Activated CD8-positive, alpha-beta memory T cell treated with anti-CD3 and anti-CD28 coated beads, Interleukin-2, amount 50 U/mL, for 4 hours (primary cell): ENCODE data around the gene BEAN1.

ENCODE experiments used
- DNase-seq: peaks from one replicate; pipeline ENCODE4 v3.0.0-alpha.2; 2020

Gene BEAN1

DNA sequence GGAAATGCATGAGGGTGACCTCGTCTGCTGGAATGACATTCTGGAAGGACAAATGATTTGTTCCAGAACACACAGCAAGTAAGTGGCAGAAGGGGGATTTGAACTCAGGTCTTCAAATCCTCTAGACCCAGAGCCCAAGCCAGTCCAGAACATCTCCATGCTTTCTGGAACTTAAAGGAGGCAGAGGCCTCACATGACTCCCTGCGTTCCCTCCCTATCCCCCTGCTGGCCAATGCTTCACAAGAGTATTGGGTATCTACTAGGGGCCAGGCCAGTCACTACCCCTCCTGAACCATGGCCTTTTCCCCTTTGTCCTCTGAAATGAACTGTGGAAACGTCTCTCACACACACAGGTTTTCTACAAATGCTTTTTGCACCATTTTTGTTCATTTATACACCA lies 7.6 kb upstream of the BEAN1 start:
- DNase-seq = no peak

GRCh38 chr16:66420396-66420795 lies 6.7 kb upstream of the BEAN1 start:
- DNase-seq = no peak

- no peak for DNase-seq
These were observed 5.2 kb upstream of the BEAN1 start for GRCh38 chr16:66421891-66422290.

DNA sequence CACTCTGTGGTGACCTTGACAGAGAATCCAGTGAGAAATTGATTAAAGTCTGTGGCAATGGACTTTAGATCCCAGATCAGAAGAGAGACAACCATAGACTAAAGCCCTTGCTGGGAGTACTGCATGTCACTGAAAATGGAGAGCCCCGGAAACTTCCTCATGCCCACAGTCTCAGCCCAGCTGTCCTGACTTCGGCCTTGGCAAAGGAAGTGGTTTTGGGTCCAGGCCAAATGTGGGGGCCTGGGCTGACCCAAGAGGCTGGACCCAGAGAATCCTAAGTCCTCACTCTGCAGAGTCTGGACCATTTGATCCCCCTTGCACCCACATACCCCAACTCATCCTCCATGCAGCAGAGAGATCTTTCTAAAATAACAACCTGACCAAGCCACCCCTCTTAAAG lies 4.7 kb upstream of the BEAN1 start:
- DNase-seq = no peak

DNA sequence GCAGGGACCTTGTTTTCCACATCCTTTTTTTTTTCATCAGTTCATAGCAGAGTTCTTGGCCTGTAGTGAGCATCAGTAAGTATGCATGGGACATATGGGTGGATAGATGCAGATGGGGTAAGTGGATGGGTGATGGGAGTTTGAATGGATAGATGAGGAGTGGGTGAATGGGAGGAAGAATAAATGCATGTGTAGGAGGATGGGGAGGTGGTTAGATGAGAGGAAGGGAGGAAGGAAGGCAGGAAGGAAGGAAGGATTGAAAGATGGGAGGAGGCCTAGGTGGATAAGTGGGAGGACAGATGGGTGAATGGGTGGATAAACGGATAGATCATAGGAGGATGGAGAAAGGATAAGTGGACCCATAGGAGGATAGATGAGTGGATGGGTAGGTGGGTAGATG lies 3.9 kb upstream of the BEAN1 start:
- no peak for DNase-seq

GRCh38 chr16:66425651-66426050 lies 1.4 kb upstream of the BEAN1 start:
- no peak for DNase-seq

GRCh38 chr16:66426112-66427035 lies 721 bp upstream of the BEAN1 start:
- DNase-seq = no peak

DNA sequence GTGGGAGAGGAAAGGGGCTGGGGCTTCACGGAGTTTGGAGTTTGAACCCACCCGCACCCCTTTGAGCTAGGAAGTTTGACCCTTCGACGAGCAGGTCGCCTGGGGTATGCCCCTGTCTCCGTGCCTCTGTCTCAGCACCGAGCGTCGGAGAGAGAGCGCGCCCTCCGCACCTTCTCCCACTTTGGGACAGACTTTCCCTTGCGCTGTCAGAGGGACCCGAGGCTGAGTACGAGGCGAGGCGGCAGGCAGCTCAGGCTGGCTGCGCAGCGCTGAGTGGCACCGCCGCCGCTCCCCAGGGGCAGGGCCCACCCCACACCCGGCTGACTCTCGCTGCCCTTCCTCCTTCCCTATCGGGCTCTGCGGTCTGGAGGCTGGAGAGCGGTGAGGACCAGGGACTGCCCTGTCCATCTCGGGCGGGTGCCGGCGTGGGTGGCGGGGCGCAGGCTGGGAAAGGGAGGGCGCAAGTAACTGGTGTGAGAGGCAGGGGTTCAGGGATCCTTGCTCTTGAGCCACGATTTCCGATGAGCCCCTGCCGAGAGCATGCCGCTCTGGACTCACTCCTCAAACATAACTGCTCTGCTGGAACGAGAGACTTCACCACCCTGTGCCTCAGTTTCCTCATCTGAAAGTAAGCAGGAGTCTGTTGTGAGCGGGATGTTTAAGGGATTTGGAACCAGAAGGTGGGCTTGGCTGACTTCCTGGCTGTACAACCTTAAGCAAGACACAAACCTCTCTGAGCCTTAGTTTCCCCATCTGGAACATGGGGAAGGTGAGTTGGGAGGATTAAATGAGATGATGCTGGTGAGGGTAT lies 981 bp downstream of the BEAN1 start:
- no peak for DNase-seq

- no peak for DNase-seq
These were observed 1.7 kb downstream of the BEAN1 start for GRCh38 chr16:66428682-66429251.

DNA sequence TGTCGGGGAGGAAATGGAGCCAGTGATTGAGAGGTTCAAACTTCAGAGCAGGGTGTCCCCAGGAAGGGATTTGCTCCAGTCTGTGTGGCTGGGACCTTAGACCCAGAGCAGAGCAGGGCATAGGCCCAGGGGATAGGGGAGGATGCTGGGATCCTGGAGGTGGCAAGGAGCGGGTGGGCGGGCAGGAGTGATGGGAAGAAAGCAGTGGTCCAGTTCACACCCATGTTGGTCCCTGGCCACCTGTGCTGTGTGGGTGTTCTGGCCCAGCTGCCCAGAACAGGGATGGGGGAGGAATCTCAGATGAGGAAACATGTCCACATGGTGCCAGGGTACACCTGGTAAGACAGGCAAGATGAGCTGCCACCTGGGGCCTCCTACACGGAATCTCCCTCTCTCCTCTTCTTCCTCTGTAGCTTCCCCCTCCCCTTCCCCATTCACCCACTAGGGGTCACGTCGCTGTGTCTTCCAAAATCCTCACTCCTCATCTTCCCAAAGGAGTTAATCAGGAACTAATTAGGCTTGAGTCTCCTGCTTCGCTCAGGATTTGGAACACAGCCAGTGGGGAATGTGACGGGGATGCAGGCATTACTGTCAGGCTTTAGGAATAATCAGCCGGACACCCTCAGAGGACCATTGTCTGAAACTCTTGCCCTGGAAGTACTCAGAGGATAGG lies 2.3 kb downstream of the BEAN1 start:
- DNase-seq = no peak

GRCh38 chr16:66430214-66430613 lies 3.1 kb downstream of the BEAN1 start:
- no peak for DNase-seq

GRCh38 chr16:66431760-66432159 lies 4.7 kb downstream of the BEAN1 start:
- no peak for DNase-seq

DNA sequence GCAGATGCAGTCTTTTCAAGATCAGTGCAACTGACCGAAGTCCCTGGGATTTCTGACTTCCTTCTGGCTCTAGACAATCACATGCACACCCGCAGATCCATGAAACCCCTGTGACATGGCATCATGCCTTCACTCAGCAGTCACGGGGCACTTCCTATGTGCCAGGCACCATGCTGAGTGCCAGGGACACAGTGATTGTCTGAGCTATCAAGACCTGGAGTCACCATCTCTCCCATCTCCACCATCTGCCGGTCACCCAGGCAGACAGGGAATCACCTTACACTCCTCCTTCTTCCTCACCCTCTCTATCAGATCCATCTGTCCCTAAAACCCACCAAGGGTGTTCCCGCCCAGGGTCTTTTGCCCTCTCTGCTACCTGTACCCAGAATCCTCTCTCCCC lies 5.3 kb downstream of the BEAN1 start:
- DNase-seq = no peak

- DNase-seq = no peak
These were observed 7.7 kb downstream of the BEAN1 start for GRCh38 chr16:66434619-66435430.

DNA sequence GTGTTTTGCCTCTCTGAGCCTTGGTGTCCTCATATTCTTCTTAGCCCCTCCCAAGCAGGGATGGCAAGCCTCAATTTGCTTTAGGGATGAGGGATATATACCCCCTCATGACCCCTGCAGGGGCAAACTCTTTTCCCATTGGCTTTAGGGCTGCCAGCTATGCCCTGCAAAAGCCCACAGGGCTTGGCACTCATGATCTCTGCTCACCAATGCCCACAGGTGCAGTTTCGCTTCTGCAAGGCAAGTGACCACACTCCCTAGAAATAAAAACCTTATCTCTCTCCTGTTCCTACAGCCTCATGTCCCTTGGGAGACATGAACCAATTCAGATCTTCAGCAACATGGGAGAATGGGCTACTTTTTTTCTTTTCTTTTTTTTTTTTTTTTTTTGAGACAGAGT lies 8.8 kb downstream of the BEAN1 start:
- no peak for DNase-seq

- no peak for DNase-seq
These were observed 10.4 kb downstream of the BEAN1 start for GRCh38 chr16:66437391-66437945.

GRCh38 chr16:66438536-66438935 lies 11.4 kb downstream of the BEAN1 start:
- DNase-seq = no peak

GRCh38 chr16:66439051-66439730 lies 12.1 kb downstream of the BEAN1 start:
- DNase-seq = no peak

GRCh38 chr16:66440271-66440802 lies 13.2 kb downstream of the BEAN1 start:
- no peak for DNase-seq

- no peak for DNase-seq
These were observed 13.9 kb downstream of the BEAN1 start for GRCh38 chr16:66440970-66441369.
